HuH-7 (cell line): ENCODE data around the gene HOXD4.

Experiments used
- DNase-seq: peaks from one replicate; pipeline ENCODE4 v3.0.0; 2011; ENCODE audit warnings: low spot score

Gene HOXD4

GRCh38 chr2:176156807-176157498, 5.6 kb downstream of the HOXD4 start, which contains the start of gene HOXD3:
TSS of gene HOXD3 (plus strand) at chr2:176157307. CDS start at chr2:176169115, 11,808 bp downstream.
- no peak for DNase-seq

GRCh38 chr2:176157499-176158185, 6.3 kb downstream of the HOXD4 start:
- peak; percentile 73 for DNase-seq

- peak; percentile 84 for DNase-seq
Measured at GRCh38 chr2:176158186-176158591, 6.8 kb downstream of the HOXD4 start.

- no peak for DNase-seq
Measured at GRCh38 chr2:176158855-176159662, 7.7 kb downstream of the HOXD4 start.

GRCh38 chr2:176159663-176160250, 8.4 kb downstream of the HOXD4 start:
- no peak for DNase-seq

- DNase-seq, result no peak
Measured at GRCh38 chr2:176160251-176160985, 9.1 kb downstream of the HOXD4 start.

GRCh38 chr2:176160986-176161824, 9.9 kb downstream of the HOXD4 start:
- no peak for DNase-seq

- no peak for DNase-seq
Measured at GRCh38 chr2:176161825-176162626, 10.7 kb downstream of the HOXD4 start.

GRCh38 chr2:176162911-176163671, 11.7 kb downstream of the HOXD4 start:
- no peak for DNase-seq

GRCh38 chr2:176163672-176164056, 12.3 kb downstream of the HOXD4 start:
- DNase-seq, result no peak

GRCh38 chr2:176164201-176164600, 12.9 kb downstream of the HOXD4 start:
- DNase-seq, result no peak

- DNase-seq, result no peak
Measured at GRCh38 chr2:176164611-176165369, 13.4 kb downstream of the HOXD4 start.

- no peak for DNase-seq
Measured at GRCh38 chr2:176165370-176166050, 14.2 kb downstream of the HOXD4 start.

- DNase-seq, result no peak
Measured at GRCh38 chr2:176166272-176166671, 14.9 kb downstream of the HOXD4 start.

- no peak for DNase-seq
Measured at GRCh38 chr2:176167398-176167797, 16.0 kb downstream of the HOXD4 start.

- no peak for DNase-seq
Measured at GRCh38 chr2:176169181-176169580, 17.8 kb downstream of the HOXD4 start.

- no peak for DNase-seq
Measured at GRCh38 chr2:176169711-176170110, 18.4 kb downstream of the HOXD4 start.
